ENCODE data around the gene FN3K. TPM values are rescaled to one million over a fixed set of nuclear protein-coding genes. Genes with fewer than 3 reads are reported as not detected.
"Not testable (repeated sequence)": the region's sequence is repeated elsewhere in the genome, so short reads cannot be mapped to it uniquely, and the experiment has no call there.

The FN3K gene
- total RNA-seq, 2 donors from 2014 or later, result 5.1 to 28.3 TPM

- no peak for TF ChIP-seq CTCF (IDR thresholded peaks at IDR 0.05)
- H3K9me3 ChIP-seq, result no peaks in the 10 kb centered on the region
- no peak overlapping the region for H3K27ac ChIP-seq
- DNase-seq (ENCODE audit: low spot score), result no peak
- H3K4me1 ChIP-seq, result peaks cover 0 to 14% of the 10 kb centered on the region in 2 donors
- H3K4me3 ChIP-seq, result no peak overlapping the region
- peaks cover 43% of the 10 kb centered on the region for H3K36me3 ChIP-seq
- no peaks in the 10 kb centered on the region for H3K27me3 ChIP-seq
Measured at GRCh38 chr17:82740906-82741759, 5.7 kb downstream of the FN3K start.

- H3K27ac ChIP-seq, result no peak overlapping the region
- H3K36me3 ChIP-seq, result peaks cover 43% of the 10 kb centered on the region
- no peaks in the 10 kb centered on the region for H3K27me3 ChIP-seq
- H3K9me3 ChIP-seq, result no peaks in the 10 kb centered on the region
- no peak overlapping the region for H3K4me3 ChIP-seq
- no peak for TF ChIP-seq CTCF (IDR thresholded peaks at IDR 0.05)
- DNase-seq (ENCODE audit: low spot score), result no peak
- H3K4me1 ChIP-seq, result no peaks in the 10 kb centered on the region
Measured at GRCh38 chr17:82743344-82744219, 8.2 kb downstream of the FN3K start.

- H3K9me3 ChIP-seq; H3K27me3 ChIP-seq; DNase-seq (ENCODE audit: low spot score); H3K27ac ChIP-seq; H3K4me3 ChIP-seq; H3K4me1 ChIP-seq: not testable (repeated sequence)
- H3K36me3 ChIP-seq, result peaks cover 41% of the 10 kb centered on the region
Measured at GRCh38 chr17:82744736-82745135, 9.3 kb downstream of the FN3K start.

- Histone ChIP-seq H3K27ac (no peak overlapping the region), H3K27me3 (no peaks in the 10 kb centered on the region), H3K9me3 (no peaks in the 10 kb centered on the region), H3K4me3 (no peak overlapping the region), H3K4me1 (no peaks in the 10 kb centered on the region), H3K36me3 (peaks cover 33% of the 10 kb centered on the region)
- no peak for TF ChIP-seq CTCF (IDR thresholded peaks at IDR 0.05)
- DNase-seq (ENCODE audit: low spot score), result no peak
Measured at GRCh38 chr17:82745524-82745923, 10.1 kb downstream of the FN3K start.

- H3K4me1 ChIP-seq, result peaks cover 0 to 17% of the 10 kb centered on the region in 2 donors
- peaks cover under 1% of the 10 kb centered on the region for H3K36me3 ChIP-seq
- H3K4me3 ChIP-seq, result no peak overlapping the region
- no peaks in the 10 kb centered on the region for H3K9me3 ChIP-seq
- no peak for DNase-seq (ENCODE audit: low spot score)
- no peak for TF ChIP-seq CTCF (IDR thresholded peaks at IDR 0.05)
- H3K27ac ChIP-seq, result no peak overlapping the region
- H3K27me3 ChIP-seq, result no peaks in the 10 kb centered on the region
Measured at GRCh38 chr17:82748756-82749155, 13.3 kb downstream of the FN3K start.
